ENCODE measurements around the gene CD101.
"Not testable (repeated sequence)": the region's sequence is repeated elsewhere in the genome, so short reads cannot be mapped to it uniquely, and the experiment has no call there.

The CD101 gene

DNA sequence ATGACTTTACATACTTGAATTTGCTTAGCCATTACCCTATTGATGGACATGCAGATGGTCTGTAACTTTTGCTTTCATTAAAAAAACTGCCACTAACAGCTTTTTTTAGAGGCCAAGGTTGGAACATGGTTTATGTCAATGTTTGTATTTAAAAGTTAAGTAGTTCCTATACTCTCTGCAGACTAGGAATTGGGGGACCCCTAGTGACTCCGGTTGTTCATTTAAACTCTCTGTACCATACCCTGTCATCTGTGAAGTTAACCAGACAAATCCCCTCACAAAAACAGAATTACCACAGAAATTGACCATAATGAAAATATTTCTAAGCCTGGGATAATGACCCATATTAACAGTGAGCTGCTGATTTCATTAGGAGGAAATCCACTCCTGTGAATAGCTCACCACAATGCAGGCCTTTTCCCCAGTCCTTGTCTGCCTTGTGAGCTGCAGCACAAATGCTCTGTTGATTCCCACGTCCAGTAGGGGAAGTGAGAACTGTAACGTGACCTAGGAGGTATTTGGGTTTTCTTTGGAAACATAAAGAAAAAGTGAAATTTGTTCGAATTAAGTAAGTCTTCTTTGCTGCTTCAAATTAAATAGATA is 30.2 kb upstream of the CD101 start:
- peaks cover 14% of the 10 kb centered on the region for H3K9me3 ChIP-seq (ENCODE audit: control insufficient read depth, insufficient read depth, low read length)
- H3K4me3 ChIP-seq (ENCODE audit: low read depth, low read length), result no peak overlapping the region
- no peak overlapping the region for H3K27ac ChIP-seq (ENCODE audit: low read depth, low read length)
- peaks cover 32% of the 10 kb centered on the region for H3K36me3 ChIP-seq (ENCODE audit: control insufficient read depth, insufficient read depth, low read length)
- no peaks in the 10 kb centered on the region for H3K27me3 ChIP-seq (ENCODE audit: control insufficient read depth, insufficient read depth, low read length)
- no peak overlapping the region for H3K9ac ChIP-seq (ENCODE audit: low read depth, low read length)
- no peaks in the 10 kb centered on the region for H3K4me1 ChIP-seq (ENCODE audit: control insufficient read depth, insufficient read depth, low read length)

DNA sequence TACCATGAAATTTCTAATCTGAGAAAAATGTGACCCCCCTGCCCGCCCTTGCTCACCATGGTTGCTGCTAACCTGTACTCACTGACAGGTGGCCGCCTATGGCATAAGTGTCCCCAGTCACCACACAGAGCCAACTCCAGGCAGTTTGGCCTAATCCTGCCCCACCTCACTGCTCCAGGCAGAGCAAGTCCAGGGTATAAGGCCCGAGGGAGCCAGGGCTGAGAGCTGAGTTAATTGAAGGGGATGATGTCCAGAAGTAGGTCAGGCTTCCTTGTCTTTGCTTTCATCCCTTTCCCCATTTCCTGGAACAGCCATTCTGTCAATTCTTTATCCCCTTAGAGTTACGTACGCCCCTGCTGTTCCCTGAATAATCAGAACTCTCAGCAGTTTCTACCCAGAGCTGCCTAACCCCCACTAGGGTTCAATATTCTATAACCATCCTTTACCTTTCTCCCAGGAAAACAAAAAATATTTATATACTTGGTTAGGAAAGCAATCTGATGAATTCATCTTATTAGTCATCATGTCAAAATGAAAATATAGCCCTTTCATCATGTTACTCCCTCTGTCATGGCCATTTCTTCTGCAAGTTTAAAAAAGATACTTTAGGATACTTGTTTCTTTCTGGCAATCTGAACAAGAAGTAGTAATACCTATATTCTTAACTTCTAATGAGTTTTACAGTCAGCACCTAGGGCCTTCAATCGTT is 29.4 kb upstream of the CD101 start:
- Histone ChIP-seq H3K4me1 (ENCODE audit: control insufficient read depth, insufficient read depth, low read length) (no peaks in the 10 kb centered on the region), H3K9ac (ENCODE audit: low read depth, low read length) (no peak overlapping the region), H3K27me3 (ENCODE audit: control insufficient read depth, insufficient read depth, low read length) (no peaks in the 10 kb centered on the region), H3K36me3 (ENCODE audit: control insufficient read depth, insufficient read depth, low read length) (peaks cover 29% of the 10 kb centered on the region), H3K9me3 (ENCODE audit: control insufficient read depth, insufficient read depth, low read length) (peaks cover 14% of the 10 kb centered on the region), H3K4me3 (ENCODE audit: low read depth, low read length) (no peak overlapping the region), H3K27ac (ENCODE audit: low read depth, low read length) (no peak overlapping the region)

DNA sequence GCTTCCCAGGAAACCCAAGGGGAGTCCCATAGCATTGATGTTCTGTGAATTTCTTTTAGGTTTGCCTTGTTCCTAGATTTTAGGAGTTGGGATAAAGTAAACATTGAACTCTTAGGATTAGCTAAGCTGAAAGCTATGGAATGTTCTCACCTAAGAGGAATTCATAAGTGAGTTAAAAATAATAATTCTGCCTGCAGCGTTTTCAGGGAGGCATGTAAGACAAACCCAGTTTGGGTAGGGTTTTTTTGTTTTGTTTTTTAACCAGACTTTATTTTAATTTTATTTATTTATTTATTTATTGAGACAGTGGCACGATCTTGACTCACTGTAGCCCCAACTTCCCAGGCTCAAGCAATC is 28.9 kb upstream of the CD101 start:
- H3K4me1 ChIP-seq (ENCODE audit: control insufficient read depth, insufficient read depth, low read length), result no peaks in the 10 kb centered on the region
- no peak overlapping the region for H3K27ac ChIP-seq (ENCODE audit: low read depth, low read length)

GRCh38 chr1:116980309-116980708 is 21.3 kb upstream of the CD101 start:
- not testable (repeated sequence) for H3K27ac ChIP-seq (ENCODE audit: low read depth, low read length); H3K36me3 ChIP-seq (ENCODE audit: control insufficient read depth, insufficient read depth, low read length); H3K9ac ChIP-seq (ENCODE audit: low read depth, low read length); H3K9me3 ChIP-seq (ENCODE audit: control insufficient read depth, insufficient read depth, low read length); H3K27me3 ChIP-seq (ENCODE audit: control insufficient read depth, insufficient read depth, low read length); H3K4me3 ChIP-seq (ENCODE audit: low read depth, low read length); H3K4me1 ChIP-seq (ENCODE audit: control insufficient read depth, insufficient read depth, low read length)

More for the DNA sequence above, 28.9 kb upstream of the CD101 start:
- H3K4me3 ChIP-seq (ENCODE audit: low read depth, low read length), result no peak overlapping the region
- H3K9me3 ChIP-seq (ENCODE audit: control insufficient read depth, insufficient read depth, low read length), result peaks cover 14% of the 10 kb centered on the region
- peaks cover 24% of the 10 kb centered on the region for H3K36me3 ChIP-seq (ENCODE audit: control insufficient read depth, insufficient read depth, low read length)
- no peaks in the 10 kb centered on the region for H3K27me3 ChIP-seq (ENCODE audit: control insufficient read depth, insufficient read depth, low read length)
- H3K9ac ChIP-seq (ENCODE audit: low read depth, low read length), result no peak overlapping the region

GRCh38 chr1:116981521-116982037 is 20.0 kb upstream of the CD101 start:
- Histone ChIP-seq H3K9me3 (ENCODE audit: control insufficient read depth, insufficient read depth, low read length) (no peaks in the 10 kb centered on the region), H3K4me3 (ENCODE audit: low read depth, low read length) (no peak overlapping the region)

GRCh38 chr1:116982319-116983004 is 19.1 kb upstream of the CD101 start:
- no peak overlapping the region for H3K9ac ChIP-seq (ENCODE audit: low read depth, low read length)
- H3K36me3 ChIP-seq (ENCODE audit: control insufficient read depth, insufficient read depth, low read length), result peaks cover 6% of the 10 kb centered on the region
- no peak overlapping the region for H3K4me3 ChIP-seq (ENCODE audit: low read depth, low read length)
- no peaks in the 10 kb centered on the region for H3K27me3 ChIP-seq (ENCODE audit: control insufficient read depth, insufficient read depth, low read length)
- no peaks in the 10 kb centered on the region for H3K9me3 ChIP-seq (ENCODE audit: control insufficient read depth, insufficient read depth, low read length)
- no peak overlapping the region for H3K27ac ChIP-seq (ENCODE audit: low read depth, low read length)
- H3K4me1 ChIP-seq (ENCODE audit: control insufficient read depth, insufficient read depth, low read length), result peaks cover 10% of the 10 kb centered on the region; the same call in 1 of the 2 replicates

More at GRCh38 chr1:116981521-116982037, 20.0 kb upstream of the CD101 start:
- Histone ChIP-seq H3K27me3 (ENCODE audit: control insufficient read depth, insufficient read depth, low read length) (no peaks in the 10 kb centered on the region), H3K9ac (ENCODE audit: low read depth, low read length) (no peak overlapping the region), H3K36me3 (ENCODE audit: control insufficient read depth, insufficient read depth, low read length) (peaks cover 6% of the 10 kb centered on the region; the same call in 1 of the 2 replicates), H3K27ac (ENCODE audit: low read depth, low read length) (no peak overlapping the region), H3K4me1 (ENCODE audit: control insufficient read depth, insufficient read depth, low read length) (peaks cover 10% of the 10 kb centered on the region; the same call in 1 of the 2 replicates)

DNA sequence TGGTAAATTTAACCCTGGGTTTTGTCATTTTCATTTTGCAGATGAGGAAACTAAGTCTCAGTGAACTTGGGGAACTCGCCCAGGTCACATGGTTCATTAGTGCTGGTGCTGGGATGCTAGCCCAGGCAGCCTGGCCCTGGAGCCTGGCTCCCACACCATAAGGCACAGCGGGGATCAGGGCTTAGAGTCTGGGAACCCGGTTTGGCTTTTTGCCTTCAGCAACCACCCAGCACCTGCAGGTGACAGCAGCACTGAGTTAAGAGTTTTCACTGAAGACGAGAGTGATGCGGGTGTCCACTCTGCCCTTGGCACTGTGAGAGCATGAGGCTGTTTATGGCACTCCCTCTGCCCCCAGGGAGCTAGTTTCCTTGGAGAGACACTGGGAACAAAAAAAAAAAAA is 18.4 kb upstream of the CD101 start:
- Histone ChIP-seq H3K9ac (ENCODE audit: low read depth, low read length) (no peak overlapping the region), H3K4me3 (ENCODE audit: low read depth, low read length) (no peak overlapping the region), H3K4me1 (ENCODE audit: control insufficient read depth, insufficient read depth, low read length) (peaks cover 10% of the 10 kb centered on the region; the same call in 1 of the 2 replicates), H3K27me3 (ENCODE audit: control insufficient read depth, insufficient read depth, low read length) (no peaks in the 10 kb centered on the region), H3K9me3 (ENCODE audit: control insufficient read depth, insufficient read depth, low read length) (no peaks in the 10 kb centered on the region), H3K27ac (ENCODE audit: low read depth, low read length) (no peak overlapping the region), H3K36me3 (ENCODE audit: control insufficient read depth, insufficient read depth, low read length) (peaks cover 6% of the 10 kb centered on the region)

DNA sequence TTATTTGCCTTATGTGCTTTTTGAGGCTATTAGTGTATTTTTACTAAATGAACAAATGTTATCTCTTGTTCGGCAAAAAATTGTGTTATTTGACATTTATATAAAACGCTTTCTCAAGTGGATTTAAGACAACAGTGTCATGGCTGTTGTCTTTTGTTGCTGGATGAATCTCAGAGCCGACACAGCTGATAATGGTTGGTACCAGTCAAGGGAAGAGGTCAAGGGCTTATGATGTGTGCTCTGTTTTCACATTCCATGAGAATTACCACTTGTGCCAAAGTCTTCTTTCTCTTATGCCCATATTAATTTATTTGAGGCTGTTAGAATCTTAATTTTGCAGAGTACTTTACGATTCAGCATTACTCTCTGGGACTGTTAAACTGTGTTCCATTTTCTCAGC is 17.9 kb upstream of the CD101 start:
- Histone ChIP-seq H3K36me3 (ENCODE audit: control insufficient read depth, insufficient read depth, low read length) (peaks cover 6% of the 10 kb centered on the region), H3K9me3 (ENCODE audit: control insufficient read depth, insufficient read depth, low read length) (no peaks in the 10 kb centered on the region), H3K4me1 (ENCODE audit: control insufficient read depth, insufficient read depth, low read length) (peaks cover 10% of the 10 kb centered on the region; the same call in 1 of the 2 replicates), H3K27ac (ENCODE audit: low read depth, low read length) (no peak overlapping the region), H3K9ac (ENCODE audit: low read depth, low read length) (no peak overlapping the region), H3K4me3 (ENCODE audit: low read depth, low read length) (no peak overlapping the region), H3K27me3 (ENCODE audit: control insufficient read depth, insufficient read depth, low read length) (no peaks in the 10 kb centered on the region)

DNA sequence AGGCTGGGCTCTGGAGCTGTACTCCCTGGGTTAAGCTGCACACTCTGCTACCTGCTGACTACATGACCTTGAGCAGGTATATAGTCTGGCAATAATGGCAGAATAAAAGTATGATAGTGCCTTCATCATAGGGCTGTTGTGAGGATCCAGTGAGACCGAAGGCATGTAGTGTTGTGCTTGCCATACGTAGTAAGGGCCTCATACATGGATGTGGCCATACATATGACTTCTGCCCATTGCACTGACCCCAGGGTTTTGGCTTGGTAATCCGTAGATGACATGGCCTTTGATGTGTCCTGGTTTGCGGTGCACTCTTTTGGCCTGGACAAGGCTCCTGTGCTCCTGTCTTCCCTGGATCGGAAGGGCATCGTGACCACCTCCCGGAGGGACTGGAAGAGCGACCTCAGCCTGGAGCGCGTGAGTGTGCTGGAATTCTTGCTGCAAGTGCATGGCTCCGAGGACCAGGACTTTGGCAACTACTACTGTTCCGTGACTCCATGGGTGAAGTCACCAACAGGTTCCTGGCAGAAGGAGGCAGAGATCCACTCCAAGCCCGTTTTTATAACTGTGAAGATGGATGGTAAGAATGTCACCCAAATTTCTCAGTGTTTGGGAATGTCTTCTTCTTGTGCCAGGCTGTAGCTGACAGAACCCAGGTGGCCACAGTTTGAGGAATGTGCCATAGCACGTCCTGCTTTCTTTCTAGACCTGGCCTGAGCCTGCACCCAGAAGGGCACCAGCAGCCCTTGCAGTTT is 17.0 kb upstream of the CD101 start:
- H3K4me3 ChIP-seq (ENCODE audit: low read depth, low read length), result no peak overlapping the region
- H3K27ac ChIP-seq (ENCODE audit: low read depth, low read length), result no peak overlapping the region
- no peaks in the 10 kb centered on the region for H3K9me3 ChIP-seq (ENCODE audit: control insufficient read depth, insufficient read depth, low read length)
- H3K4me1 ChIP-seq (ENCODE audit: control insufficient read depth, insufficient read depth, low read length), result peaks cover 13% of the 10 kb centered on the region; the same call in 1 of the 2 replicates
- H3K9ac ChIP-seq (ENCODE audit: low read depth, low read length), result no peak overlapping the region
- no peaks in the 10 kb centered on the region for H3K27me3 ChIP-seq (ENCODE audit: control insufficient read depth, insufficient read depth, low read length)
- peaks cover 6% of the 10 kb centered on the region for H3K36me3 ChIP-seq (ENCODE audit: control insufficient read depth, insufficient read depth, low read length)

DNA sequence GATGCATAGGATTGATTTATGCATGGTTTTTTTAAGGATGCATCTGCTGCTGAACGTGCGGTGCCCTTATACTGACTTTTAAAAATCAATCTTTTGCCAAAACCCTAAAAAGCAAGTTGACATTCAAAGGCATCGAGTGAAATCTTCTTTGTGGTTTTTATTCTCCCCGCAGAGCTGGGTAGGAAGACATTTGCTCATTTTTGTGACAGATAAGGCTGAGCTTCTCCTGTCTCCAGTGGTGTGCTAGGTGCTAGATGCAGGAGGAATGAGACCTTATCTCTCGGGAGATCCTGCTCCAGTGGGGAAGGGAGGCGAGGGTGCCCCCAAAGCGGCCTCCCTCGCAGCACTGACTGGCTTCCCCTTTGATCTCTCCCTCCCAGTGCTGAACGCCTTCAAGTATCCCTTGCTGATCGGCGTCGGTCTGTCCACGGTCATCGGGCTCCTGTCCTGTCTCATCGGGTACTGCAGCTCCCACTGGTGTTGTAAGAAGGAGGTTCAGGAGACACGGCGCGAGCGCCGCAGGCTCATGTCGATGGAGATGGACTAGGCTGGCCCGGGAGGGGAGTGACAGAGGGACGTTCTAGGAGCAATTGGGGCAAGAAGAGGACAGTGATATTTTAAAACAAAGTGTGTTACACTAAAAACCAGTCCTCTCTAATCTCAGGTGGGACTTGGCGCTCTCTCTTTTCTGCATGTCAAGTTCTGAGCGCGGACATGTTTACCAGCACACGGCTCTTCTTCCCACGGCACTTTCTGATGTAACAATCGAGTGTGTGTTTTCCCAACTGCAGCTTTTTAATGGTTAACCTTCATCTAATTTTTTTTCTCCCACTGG is 14.9 kb upstream of the CD101 start:
- Histone ChIP-seq H3K9ac (ENCODE audit: low read depth, low read length) (no peak overlapping the region), H3K36me3 (ENCODE audit: control insufficient read depth, insufficient read depth, low read length) (peaks cover 19% of the 10 kb centered on the region), H3K27me3 (ENCODE audit: control insufficient read depth, insufficient read depth, low read length) (no peaks in the 10 kb centered on the region), H3K4me1 (ENCODE audit: control insufficient read depth, insufficient read depth, low read length) (peaks cover 18% of the 10 kb centered on the region; the same call in 1 of the 2 replicates), H3K27ac (ENCODE audit: low read depth, low read length) (no peak overlapping the region), H3K9me3 (ENCODE audit: control insufficient read depth, insufficient read depth, low read length) (no peaks in the 10 kb centered on the region), H3K4me3 (ENCODE audit: low read depth, low read length) (no peak overlapping the region)

Measured in HUES48 (cell line).